Measurements from ENCODE around the gene CBARP.

CBARP gene

DNA sequence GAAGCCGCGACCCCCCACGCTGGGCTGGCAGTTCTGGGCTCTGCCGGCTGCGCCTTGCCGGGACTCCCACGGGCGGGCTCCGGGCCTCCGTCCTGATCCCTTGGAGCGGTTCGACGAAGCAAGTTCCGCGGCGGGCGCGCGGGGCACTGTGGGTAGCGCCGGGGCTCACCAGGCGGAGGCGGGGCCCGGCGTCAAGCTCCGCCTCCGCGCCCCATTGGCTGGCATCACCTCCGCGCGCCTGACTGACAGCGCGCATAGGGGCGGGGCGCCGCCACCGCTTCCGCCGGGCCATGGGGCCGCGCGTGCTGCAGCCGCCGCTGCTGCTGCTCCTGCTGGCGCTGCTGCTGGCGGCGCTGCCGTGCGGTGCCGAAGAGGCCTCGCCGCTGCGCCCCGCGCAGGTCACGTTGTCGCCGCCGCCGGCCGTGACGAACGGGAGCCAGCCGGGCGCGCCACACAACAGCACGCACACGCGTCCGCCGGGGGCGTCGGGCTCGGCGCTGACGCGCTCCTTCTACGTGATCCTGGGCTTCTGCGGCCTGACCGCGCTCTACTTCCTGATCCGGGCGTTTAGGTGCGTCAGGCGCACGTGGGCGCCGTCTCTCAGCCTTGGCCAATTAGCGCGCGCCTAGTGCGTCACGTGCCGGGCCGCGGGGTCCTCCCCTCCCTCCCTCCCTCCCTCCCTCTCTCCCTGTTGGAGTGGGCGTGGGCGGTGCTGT is 37.6 kb upstream of the CBARP start, which contains the start of gene FAM174C:
Gene FAM174C, plus strand, starts transcription at position 271 of the 716 bp plus-strand sequence. Its CDS starts 20 bp downstream, at position 291.
- DNase-seq = peak; percentile 95 to 99 (median 96)

DNA sequence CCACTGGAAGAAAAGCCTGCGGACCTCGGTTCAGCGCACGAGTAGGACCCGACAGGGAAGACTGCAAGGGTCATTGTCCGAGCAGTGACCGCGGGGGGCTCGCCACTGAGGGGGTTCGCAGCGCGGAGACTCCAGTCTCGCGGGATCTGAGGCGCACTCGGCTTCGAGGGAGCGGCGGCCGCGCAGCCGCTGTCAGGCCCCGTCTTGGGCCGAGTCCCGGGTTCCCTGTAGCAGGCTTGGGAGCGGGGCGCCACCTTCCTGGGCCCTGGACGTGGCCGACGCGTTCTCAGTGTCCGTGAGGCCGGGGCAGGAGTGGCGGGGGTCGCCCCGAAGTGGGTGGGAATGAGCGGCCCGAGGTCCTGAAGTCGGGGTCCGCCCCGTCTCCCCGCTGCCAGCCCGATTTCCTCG is 37.1 kb upstream of the CBARP start:
- DNase-seq = no peak

GRCh38 chr19:1274081-1274851 is 36.5 kb upstream of the CBARP start:
- DNase-seq = no peak

DNA sequence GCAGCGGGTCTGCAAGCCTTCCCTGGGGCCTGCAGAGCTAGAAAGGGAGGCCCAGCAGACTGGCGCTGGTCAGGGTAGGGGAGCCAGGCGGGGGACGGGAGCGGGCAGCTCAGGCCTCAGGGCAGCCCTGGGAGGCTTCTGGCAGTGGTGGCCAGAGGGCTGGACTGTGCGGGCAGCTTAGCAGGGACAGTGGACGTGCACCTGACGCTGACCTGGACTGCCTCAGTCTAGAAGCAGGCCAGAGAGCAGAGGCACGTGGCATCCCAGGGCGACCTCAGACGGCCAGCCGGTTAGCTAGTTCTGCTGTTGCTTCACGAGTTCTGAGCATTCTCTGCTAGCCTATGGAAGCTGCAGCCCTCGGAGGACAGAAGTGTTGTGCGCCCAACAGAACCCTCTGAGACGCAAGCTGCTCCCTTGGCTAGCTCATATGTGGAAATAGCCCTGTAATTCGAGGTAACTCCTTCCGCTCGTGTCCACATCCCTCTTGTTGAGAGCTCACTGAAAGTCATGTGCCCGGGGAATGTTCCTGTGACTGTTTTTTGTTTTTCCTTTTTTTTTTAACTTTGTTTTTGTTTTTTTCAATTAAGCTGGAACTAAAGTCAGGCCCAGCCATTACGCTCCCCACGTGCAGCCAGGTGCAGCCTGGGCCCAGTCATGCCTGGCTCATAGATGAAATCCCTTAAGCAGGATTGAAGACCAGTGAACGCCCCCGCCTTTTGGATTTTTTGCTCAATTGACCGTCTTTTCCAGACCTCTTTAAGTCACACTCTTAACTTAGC is 35.6 kb upstream of the CBARP start:
- DNase-seq = no peak

- no peak for DNase-seq
These were observed 34.8 kb upstream of the CBARP start for GRCh38 chr19:1272423-1273262.

DNA sequence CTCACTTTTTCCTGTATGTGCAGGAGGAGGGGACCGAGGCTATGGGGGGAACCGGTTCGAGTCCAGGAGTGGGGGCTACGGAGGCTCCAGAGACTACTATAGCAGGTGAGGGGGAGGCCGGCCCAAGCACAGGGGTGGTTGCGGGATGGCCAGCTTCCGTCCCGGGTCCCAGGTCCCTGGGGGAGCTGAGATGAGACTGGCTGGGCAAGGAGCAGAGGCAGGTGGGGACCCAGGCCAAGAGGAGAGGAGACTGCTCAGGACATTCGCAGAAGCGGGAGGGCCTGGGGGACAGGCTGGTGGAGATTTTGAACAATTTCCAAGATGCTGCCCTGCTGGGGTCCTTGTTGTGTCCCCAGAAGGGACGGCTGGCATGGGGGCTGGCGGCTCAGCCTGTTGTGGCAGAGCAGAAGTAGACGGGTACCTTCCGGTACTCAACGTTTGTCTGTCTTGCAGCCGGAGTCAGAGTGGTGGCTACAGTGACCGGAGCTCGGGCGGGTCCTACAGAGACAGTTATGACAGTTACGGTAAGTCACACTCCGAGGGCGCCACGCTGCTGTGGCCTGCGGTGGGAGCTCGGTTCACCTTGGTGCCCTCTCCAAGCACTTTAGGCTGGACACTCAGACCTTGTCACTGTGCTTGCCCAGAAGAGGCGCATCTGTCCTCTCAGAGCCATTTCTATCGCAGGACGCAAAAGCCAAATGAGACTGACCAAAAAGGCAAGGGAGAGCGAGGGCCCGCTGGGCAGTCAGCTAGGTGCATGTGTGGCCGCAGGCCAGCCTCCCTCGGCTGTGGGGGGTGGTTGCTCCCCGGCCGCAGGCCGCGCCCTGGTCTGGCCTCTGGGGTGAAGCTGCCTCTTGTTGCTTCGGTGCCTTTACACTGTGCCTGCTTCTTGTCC is 34.0 kb upstream of the CBARP start:
- no peak for DNase-seq

- no peak for DNase-seq
These were observed 33.2 kb upstream of the CBARP start for GRCh38 chr19:1270854-1271527.

DNA sequence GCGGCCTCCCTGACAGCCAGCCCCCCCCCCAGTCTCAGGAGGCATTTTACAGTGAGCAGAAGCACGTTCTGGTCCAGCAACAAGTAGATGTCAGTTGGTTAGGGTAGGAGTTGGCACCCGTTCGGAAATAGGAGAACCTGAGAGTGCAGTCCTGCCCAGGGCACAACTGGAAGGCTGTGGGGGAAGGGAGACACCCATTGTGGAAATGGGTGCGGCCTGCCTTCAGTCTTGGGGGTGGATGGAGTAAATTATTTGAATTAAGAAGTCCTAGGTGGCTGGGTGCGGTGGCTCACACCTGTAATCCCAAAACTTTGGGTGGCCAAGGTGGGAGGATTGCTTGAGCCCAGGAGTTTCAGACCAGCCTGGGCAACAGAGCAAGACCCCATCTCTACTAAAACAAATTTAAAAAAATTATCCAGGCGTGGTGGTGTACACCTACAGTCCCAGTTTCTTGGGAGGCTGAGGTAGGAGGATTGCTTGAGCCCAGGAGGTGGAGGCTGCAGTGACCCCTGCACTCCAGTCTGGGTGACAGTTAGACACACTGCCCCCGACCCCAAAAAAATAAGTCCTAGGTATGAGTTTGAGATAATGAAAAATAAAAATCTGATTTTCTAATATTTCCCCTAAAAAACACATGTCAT is 32.5 kb upstream of the CBARP start:
- DNase-seq = peak in 1 of 6 experiments; percentile 53

DNA sequence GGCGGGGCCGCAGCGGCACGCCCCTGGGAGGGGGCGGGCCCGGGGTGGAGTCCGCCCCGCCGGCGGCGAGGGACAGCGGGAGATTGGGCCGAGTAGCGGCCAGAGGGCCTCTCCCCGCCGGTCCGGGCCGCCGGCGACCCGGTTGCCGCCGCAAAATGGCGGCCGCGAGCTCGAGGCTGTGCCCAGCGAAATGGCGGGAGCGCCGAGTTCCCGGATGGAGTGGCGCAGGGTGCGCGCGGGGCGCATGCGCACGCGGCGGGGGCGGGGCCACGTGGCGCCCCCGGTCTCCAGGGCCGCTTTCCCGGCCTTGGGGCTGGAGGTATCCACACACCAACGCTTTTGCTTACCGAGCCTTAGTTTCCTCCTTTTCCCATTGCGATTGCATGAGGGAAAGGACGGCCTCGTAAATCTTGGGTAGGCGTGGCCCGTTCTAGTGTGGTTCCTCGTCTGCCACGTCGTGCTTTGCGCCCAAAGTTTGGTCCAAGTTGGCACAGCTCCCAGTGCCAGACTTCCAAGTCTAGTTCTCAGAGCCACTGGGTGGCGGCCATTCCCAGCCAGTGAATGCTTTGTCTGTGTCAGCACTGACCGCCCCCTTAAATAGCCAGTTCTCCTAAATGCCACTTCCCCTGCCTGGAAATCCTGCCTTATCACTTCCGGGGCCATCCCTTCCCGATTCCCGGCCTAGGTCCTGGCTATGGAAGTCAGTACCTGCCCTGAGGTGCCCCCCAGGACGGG is 31.8 kb upstream of the CBARP start:
- DNase-seq = peak; percentile 76 to 91 (median 82)

DNA sequence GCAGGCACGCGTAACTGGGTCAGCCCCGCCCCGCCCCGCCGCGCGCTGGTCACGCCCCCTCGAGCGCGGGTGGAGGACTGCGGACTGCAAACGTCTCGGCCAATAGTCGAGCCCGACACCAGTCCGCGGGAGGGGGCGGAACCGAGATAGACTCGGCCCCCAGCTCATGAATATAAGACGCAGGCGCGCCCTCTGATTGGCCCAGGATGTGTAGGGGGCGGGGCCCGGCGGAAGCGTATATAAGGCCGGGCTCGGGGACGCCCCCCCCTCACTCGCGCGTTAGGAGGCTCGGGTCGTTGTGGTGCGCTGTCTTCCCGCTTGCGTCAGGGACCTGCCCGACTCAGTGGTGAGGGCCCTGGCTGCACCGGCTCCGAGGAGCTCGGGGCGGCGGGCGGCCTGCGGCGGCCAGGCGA is 31.3 kb upstream of the CBARP start, which contains the start of gene CIRBP:
Gene CIRBP, plus strand, starts transcription at position 268 of the 413 bp plus-strand sequence. CDS start 1,602 bp downstream, outside the sequence.
- DNase-seq = peak; percentile 95 to 99 (median 96)

DNA sequence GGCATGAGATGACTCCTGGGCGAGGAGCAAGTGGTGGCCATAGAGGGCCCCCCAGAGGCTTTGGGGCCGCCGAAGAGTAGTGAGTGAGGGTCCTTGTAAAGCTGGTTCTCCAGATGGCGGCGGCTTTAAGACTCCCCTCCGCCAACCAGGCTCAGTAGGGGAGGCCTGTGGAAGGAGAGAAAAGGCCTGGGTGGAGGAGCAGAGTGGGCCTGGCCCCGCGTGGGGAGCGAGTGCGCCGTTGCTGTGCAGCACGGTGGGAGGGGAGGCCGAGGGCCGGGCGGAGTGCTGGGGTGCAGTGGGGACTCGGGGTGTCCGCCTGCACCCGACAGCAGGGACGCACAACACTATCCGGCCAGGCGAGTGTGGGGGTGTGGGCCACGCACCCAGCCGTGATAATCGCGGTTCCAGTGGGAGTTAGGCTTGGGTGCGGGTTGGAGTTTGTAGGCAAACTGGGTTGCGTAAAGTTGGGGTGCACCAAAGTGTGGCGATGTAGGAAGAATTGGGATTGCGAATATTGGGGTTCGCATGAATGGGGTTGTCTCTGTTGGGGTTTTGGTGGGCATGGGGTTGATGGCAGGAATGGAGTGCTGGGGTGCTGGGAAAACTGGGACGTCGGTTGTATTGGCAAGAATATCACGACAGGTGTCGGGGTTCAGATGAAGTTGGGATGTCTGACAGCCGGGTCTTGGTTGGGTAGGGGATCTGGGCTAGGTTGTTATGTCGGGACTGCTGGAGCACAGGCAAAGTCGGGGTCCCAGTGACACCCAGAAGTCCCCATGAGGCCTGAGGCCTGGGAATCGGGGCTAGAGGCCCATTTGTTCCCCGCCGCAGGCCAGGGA is 30.6 kb upstream of the CBARP start:
- no peak for DNase-seq

DNA sequence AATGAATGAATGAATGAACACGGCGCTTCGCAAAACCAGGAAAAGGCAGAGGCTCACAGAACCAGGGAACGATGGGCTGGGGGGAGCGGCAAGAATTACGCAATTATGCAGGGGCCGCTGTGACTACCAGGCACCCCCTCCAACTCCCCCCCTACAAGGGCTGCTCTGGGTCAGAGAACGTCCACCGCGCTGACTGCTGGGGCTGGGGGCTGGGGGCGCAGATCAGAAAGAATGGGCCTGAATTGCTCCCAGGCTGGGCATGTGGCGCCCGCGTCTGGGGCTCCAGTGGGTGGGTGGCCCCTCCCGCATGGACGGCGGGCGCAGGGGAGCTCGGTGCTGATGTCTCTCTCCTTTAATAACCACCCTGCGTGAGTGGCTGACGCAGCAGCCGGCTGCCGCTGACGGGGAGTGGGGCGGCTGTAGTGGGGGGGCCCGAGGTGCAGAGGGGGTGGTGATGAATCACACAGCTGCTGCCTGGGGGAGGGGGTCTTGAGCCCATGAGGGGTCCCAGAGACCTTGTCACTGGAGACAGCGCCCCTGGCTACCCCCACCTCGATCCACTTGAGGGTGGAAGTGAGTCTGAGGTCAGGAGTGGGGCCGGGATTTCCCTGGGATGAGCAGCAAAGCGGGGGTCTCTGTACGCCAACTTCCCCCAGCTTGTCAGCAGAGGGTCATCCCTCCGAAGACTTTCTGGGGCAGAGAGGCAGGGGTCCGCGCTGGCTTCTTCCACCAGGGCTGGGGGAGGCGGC is 29.8 kb upstream of the CBARP start:
- no peak for DNase-seq

- DNase-seq = peak; percentile 35 to 76 (median 58)
These were observed 29.2 kb upstream of the CBARP start for GRCh38 chr19:1266916-1267476.

DNA sequence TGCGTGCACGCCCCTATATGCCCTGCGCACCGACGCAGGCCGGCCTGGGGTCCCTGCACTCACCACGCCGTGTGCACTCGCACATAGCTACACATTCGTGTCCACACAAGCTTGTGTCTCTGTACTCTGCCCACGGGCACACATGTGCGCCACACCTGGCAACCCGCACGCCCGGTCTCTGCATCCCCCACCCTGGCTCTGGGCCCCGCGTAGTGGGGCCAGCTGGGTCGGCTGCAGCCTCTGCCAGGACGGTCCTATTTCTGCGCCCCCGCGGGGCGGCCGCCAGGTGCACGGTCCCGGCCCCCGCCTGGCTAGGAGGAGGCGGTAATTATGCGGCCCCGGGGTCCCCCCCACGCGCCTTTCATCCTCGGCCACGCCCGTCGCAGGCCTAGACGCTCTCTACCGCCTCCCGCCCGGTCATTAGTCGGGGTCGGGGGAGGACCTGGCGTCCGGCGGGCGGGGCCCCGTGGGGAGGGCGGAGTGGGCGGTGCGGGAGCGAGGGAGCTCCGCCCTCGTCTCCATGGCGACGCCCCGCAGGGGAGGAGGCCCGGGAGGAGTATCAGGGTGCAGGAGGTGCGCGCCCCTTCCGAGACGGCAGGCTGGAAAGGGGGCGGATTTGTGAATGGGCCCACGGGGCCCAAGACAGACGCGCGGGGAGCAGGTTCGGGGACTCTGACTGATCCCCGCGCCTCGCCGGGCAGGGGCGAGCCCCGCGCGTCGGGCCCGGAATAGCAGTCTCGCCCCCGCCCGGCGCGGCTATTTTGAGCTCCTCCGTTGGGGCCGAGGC is 28.5 kb upstream of the CBARP start:
- DNase-seq = peak; percentile 45 to 77 (median 67)

DNA sequence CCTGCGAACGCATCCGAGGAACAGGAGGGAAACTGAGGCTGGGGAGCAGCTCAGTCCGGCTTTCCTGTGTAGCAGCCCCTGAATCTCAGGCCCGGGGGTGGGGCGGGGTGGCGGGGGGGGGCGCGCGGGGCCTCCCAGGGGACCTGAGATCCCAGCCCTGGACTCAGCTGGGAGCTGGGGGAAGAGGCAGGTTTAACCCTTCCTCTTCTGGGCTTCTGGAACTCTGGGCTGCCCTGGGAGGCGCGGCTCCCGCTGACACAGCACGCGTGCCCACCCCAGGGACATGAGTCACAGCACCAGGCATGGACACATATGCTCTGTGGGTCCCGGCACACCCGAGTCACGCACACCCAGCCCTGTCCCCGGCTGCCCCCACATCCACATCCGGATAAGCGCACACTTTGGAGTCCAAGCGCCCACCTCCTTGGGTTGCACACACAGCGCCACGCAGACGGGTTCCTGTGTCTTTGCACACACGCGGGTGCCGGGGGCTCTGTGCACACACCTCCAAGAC is 27.9 kb upstream of the CBARP start:
- peak in 1 of 6 experiments; percentile 36 for DNase-seq

Measured in stimulated activated naive CD4-positive, alpha-beta T cell (primary cell).